ENCODE data around the gene BATF3. TPM values are rescaled to one million over a fixed set of nuclear protein-coding genes. Genes with fewer than 3 reads are reported as not detected.

The BATF3 gene
- total RNA-seq, 1 experiment from 2014 or later, result 2.1 TPM

GRCh38 chr1:212669600-212669999 lies 30.0 kb downstream of the BATF3 start:
- H4K5ac ChIP-seq (ENCODE audit: insufficient read length, low read depth, low read length), result no peak overlapping the region
- H3K27me3 Mint-ChIP-seq (ENCODE audit: low read depth), result peaks cover 23% of the 10 kb centered on the region
- H3K27ac Mint-ChIP-seq, result no peak overlapping the region
- H3K4ac ChIP-seq (ENCODE audit: low read depth, low read length), result no peak overlapping the region
- no peaks in the 10 kb centered on the region for H3K23me2 ChIP-seq (ENCODE audit: insufficient read length, low read depth, low read length, poor library complexity, severe bottlenecking)
- no peaks in the 10 kb centered on the region for H3K79me1 ChIP-seq (ENCODE audit: insufficient read depth, low read depth, low read length, poor library complexity, severe bottlenecking)
- no peak overlapping the region for H3T11ph ChIP-seq (ENCODE audit: low read length)
- no CpG with 5 or more reads among the region's 8 CpGs for WGBS (ENCODE audit: extremely low coverage, insufficient read length, low lambda C conversion rate)
- no peak overlapping the region for H3K4me3 Mint-ChIP-seq
- no peak overlapping the region for H4K8ac ChIP-seq (replicated peaks; ENCODE audit: insufficient read length, low read depth, low read length)
- H4K91ac ChIP-seq (ENCODE audit: insufficient read length, low read depth, low read length), result no peak overlapping the region
- no peak overlapping the region for H2BK5ac ChIP-seq (ENCODE audit: insufficient read length, low read length)
- H2BK15ac ChIP-seq (ENCODE audit: low read depth, low read length), result no peak overlapping the region
- H3K18ac ChIP-seq (ENCODE audit: insufficient read length, low read depth, low read length), result no peak overlapping the region
- no peak overlapping the region for H3K23ac ChIP-seq (ENCODE audit: insufficient read length, low read depth, low read length)
- H3K4me2 ChIP-seq (ENCODE audit: insufficient read depth, insufficient read length, low read length), result no peak overlapping the region
- no peak overlapping the region for H3K14ac ChIP-seq (ENCODE audit: insufficient read depth, low read length)
- no peaks in the 10 kb centered on the region; a peak in 1 of 7 replicates for H3K36me3 Mint-ChIP-seq (ENCODE audit: insufficient read depth in 1 of 3, low read depth in 3 of 3)
- no peaks in the 10 kb centered on the region for H4K20me1 ChIP-seq (ENCODE audit: control insufficient read depth, insufficient read depth, insufficient read length)
- H3K4me1 Mint-ChIP-seq, result peaks cover 24 to 30% of the 10 kb centered on the region in 2 experiments
- H3K9me3 ChIP-seq (ENCODE audit: control insufficient read depth, low read depth, low read length), result no peaks in the 10 kb centered on the region
- H2BK120ac ChIP-seq (ENCODE audit: low read depth, low read length, poor library complexity, severe bottlenecking), result no peak overlapping the region
- no peak overlapping the region for H3K9ac ChIP-seq (ENCODE audit: extremely low read depth, insufficient read length, low read length)
- H3K79me2 ChIP-seq (ENCODE audit: insufficient read depth, low read length), result no peaks in the 10 kb centered on the region
- H3K27me3 ChIP-seq (ENCODE audit: insufficient read depth, low read length), result peaks cover 2% of the 10 kb centered on the region; the same call in 1 of the 2 replicates
- no peak overlapping the region for H2BK12ac ChIP-seq (ENCODE audit: insufficient read length, low read depth, low read length)
- no peak for TF ChIP-seq CTCF (conservative IDR thresholded peaks at IDR 0.05)
- peak; percentile 27 for DNase-seq
- peaks cover 9% of the 10 kb centered on the region; the same call in 1 of the 2 replicates for H3K4me1 ChIP-seq (ENCODE audit: insufficient read depth, low read length)
- H3K9me3 Mint-ChIP-seq, result no peaks in the 10 kb centered on the region; a peak in 1 of 5 replicates
- H2BK20ac ChIP-seq (ENCODE audit: low read depth, low read length, poor library complexity, severe bottlenecking), result no peak overlapping the region
- no peak overlapping the region for H2AFZ ChIP-seq (ENCODE audit: low read length)
- no peak overlapping the region for H3K56ac ChIP-seq (ENCODE audit: insufficient read length, low read depth, low read length)
- H2AK5ac ChIP-seq (ENCODE audit: insufficient read length, low read length), result no peak overlapping the region
- no peak overlapping the region for H3K27ac ChIP-seq (ENCODE audit: insufficient read length, low read depth, low read length)
